MM.1S (cell line): ENCODE measurements around the gene COP1.

ENCODE experiments used
- CTCF ChIP-seq: fragments of 300-600 bp; sonication (generic); IDR thresholded peaks from 2 replicates; pipeline ENCODE4 v1.5.1; 2016; ENCODE audit warnings: antibody characterized with exemption, low read length, mixed read lengths
- EZH2 ChIP-seq: fragments of 300-600 bp; sonication (generic); optimal IDR thresholded peaks from 2 replicates; pipeline ENCODE3; 2017; ENCODE audit warnings: low read depth, mild to moderate bottlenecking, antibody characterized with exemption, low read length, mixed read lengths

DNA sequence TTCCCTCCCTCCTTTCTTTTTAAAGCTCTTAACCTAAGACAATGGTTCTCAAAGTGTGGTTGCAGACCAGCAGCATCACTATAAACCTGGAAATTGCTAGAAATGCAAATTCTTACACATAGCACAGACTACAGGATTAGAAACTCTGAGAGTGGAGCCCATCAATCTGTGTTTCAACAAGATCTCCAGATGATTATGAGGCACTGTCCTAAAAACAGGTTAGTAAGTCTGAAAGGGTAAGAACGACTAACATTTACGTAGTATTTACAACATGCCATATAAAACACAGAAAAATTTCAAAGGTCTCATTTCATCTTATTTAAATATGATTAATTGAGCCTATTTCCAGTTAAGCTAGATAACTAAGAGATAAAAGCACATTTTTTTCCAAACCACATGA lies 138.8 kb downstream of the COP1 start:
- TF ChIP-seq EZH2 (no peak), CTCF (no peak)
